Lung (tissue), 12 donors: Measurements from ENCODE around the gene TNS3. TPM values are rescaled to one million over a fixed set of nuclear protein-coding genes. Genes with fewer than 3 reads are reported as not detected.

Experiments
- ATAC-seq: fragments of 200-7000 bp; cut with Tn5 transposase; one replicate; pipeline ENCODE4 v1.9.1; 2020; ENCODE audit warnings: moderate number of reproducible peaks; ENCODE audit not compliant: insufficient read depth, low FRiP score
- DNase-seq, 3 donors: peaks; one replicate each; pipeline ENCODE4 v3.0.0-alpha.2; 2013 to 2017
- H3K27ac ChIP-seq, 2 donors: one replicate each; pipeline ENCODE4 v1.5.1; 2013; ENCODE audit warnings: mild to moderate bottlenecking in 2 of 2, moderate library complexity in 2 of 2, control low read depth in 1 of 2, inconsistent platforms in 1 of 2, low read depth in 1 of 2, low read length in 1 of 2
- H3K27me3 ChIP-seq, 3 donors: one replicate each; pipeline ENCODE4 v1.5.1; 2013; ENCODE audit warnings: low read length in 2 of 3; ENCODE audit not compliant: control insufficient read depth in 3 of 3, insufficient read depth in 3 of 3
- H3K36me3 ChIP-seq, 4 donors: one replicate each; pipeline ENCODE4 v1.5.1; 2013; ENCODE audit warnings: low read length in 4 of 4, mild to moderate bottlenecking in 1 of 4, moderate library complexity in 1 of 4; ENCODE audit not compliant: control insufficient read depth in 4 of 4, insufficient read depth in 4 of 4
- H3K4me1 ChIP-seq, 5 donors: one replicate each; pipeline ENCODE4 v1.5.1; 2013; ENCODE audit warnings: low read length in 5 of 5, mild to moderate bottlenecking in 2 of 5, moderate library complexity in 1 of 5; ENCODE audit not compliant: control insufficient read depth in 5 of 5, insufficient read depth in 5 of 5
- H3K4me3 ChIP-seq: one replicate; pipeline ENCODE4 v1.5.1; 2013; ENCODE audit warnings: mild to moderate bottlenecking, control low read depth, moderate library complexity
- H3K9ac ChIP-seq, 2 donors: one replicate each; pipeline ENCODE4 v1.5.1; 2013; ENCODE audit warnings: low read length in 2 of 2, control low read depth in 1 of 2; ENCODE audit not compliant: insufficient read depth in 1 of 2
- H3K9me3 ChIP-seq, 4 donors: one replicate each; pipeline ENCODE4 v1.5.1; 2013; ENCODE audit warnings: low read length in 3 of 4, mild to moderate bottlenecking in 1 of 4, moderate library complexity in 1 of 4; ENCODE audit not compliant: control insufficient read depth in 4 of 4, insufficient read depth in 3 of 4
- WGBS, 2 donors: extraction: QIAGEN DNeasy Blood & Tissue Kit; methylation state at CpG; one replicate each; pipeline ENCODE4 v1.1.7; 2013; 5-methylcytosine and 5-hydroxymethylcytosine counted together
- polyA plus RNA-seq, 2 donors: library from polyadenylated mRNA; stranded (reverse); fragments of 200-250 nt; gene quantifications; one replicate each; pipeline ENCODE4 v1.2.1, GENCODE V29; 2013
- total RNA-seq, 2 donors: library from RNA; depleted of rRNA in 1 of 2; stranded (reverse); fragments of >200 nt in 1 of 2; gene quantifications; one replicate each; pipeline ENCODE4 v1.2.1, GENCODE V29; 2014 to 2021
- TF ChIP-seq, protein P1 (sequence below): IDR thresholded peaks from 2 replicates; pipeline ENCODE4 v1.5.1; 2012; ENCODE audit warnings: mild to moderate bottlenecking; ENCODE audit errors: control extremely low read depth, extremely low read depth
- donor health status: control.
- donor health status: control.
- donor health status: Bipolar disorder and iron deficiency.
- donor health status: healthy.
- donor health status: DM: yes; HTN: yes; CAD: no.

The TNS3 gene
- total and polyA plus RNA-seq, 4 donors: 23.8 to 140 (median 85.7) TPM

DNA sequence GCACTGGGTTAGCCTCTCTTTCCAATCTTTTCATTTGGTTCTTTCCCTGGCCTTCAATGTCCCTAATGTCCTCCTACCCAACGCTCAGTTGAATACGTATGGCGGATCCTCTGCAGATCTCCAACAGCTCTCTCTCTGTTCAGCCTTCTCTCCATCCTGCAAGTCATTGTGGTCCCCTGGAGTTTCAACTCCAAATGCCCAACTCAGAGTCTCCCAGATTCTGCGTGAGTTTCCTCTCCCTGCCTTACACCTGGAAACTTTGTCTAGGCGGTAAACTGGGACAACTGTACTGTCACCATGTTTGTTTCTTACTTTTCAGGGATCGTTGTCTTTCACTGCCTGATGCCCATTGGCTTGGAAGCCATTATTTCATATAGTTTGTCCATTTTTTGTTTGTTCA lies 273.1 kb downstream of the TNS3 start:
- Histone ChIP-seq H3K27ac (no peak overlapping the region), H3K36me3 (peaks cover 0 to 36% (median 20%) of the 10 kb centered on the region in 4 donors), H3K4me3 (no peak overlapping the region), H3K9me3 (peaks cover 0 to 5% (median 0%) of the 10 kb centered on the region in 4 donors), H3K4me1 (peaks cover 0 to 8% (median 4%) of the 10 kb centered on the region in 5 donors), H3K9ac (no peak overlapping the region), H3K27me3 (no peaks in the 10 kb centered on the region)
- no peak for ATAC-seq
- WGBS, 2 donors: 96% methylated on average over 6 of the region's 6 CpGs
- DNase-seq: no peak
- TF ChIP-seq, protein P1, sequence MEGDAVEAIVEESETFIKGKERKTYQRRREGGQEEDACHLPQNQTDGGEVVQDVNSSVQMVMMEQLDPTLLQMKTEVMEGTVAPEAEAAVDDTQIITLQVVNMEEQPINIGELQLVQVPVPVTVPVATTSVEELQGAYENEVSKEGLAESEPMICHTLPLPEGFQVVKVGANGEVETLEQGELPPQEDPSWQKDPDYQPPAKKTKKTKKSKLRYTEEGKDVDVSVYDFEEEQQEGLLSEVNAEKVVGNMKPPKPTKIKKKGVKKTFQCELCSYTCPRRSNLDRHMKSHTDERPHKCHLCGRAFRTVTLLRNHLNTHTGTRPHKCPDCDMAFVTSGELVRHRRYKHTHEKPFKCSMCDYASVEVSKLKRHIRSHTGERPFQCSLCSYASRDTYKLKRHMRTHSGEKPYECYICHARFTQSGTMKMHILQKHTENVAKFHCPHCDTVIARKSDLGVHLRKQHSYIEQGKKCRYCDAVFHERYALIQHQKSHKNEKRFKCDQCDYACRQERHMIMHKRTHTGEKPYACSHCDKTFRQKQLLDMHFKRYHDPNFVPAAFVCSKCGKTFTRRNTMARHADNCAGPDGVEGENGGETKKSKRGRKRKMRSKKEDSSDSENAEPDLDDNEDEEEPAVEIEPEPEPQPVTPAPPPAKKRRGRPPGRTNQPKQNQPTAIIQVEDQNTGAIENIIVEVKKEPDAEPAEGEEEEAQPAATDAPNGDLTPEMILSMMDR: no peak

DNA sequence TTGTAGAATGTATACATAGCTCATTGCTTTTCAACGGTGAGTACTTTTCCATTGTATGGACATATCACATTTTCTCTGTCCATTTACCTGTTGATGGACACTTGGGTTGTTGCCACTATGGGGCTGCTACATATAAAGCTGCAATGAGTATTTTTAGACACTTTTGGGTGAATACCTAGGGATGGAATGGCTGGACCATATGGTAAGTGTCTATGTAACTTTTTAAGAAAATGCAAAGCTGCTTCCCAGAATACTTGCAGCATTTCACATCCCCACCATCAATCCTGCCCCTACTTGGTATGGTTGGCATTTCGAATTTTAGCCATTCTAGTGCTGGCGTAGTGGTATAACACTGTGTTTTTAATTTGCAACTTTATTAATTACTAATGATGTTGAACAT lies 274.6 kb downstream of the TNS3 start:
- H3K9ac ChIP-seq: no peak overlapping the region
- H3K4me3 ChIP-seq: no peak overlapping the region
- no peak overlapping the region for H3K27ac ChIP-seq
- no peak for DNase-seq
- WGBS, 2 donors: 93% methylated on average over 3 of the region's 3 CpGs
- ATAC-seq: no peak
- TF ChIP-seq, protein P1: no peak
- H3K36me3 ChIP-seq: peaks cover 0 to 51% (median 28%) of the 10 kb centered on the region in 4 donors
- peaks cover 0 to 5% (median 0%) of the 10 kb centered on the region in 4 donors for H3K9me3 ChIP-seq
- no peaks in the 10 kb centered on the region for H3K27me3 ChIP-seq
- peaks cover 0 to 5% (median 0%) of the 10 kb centered on the region in 5 donors for H3K4me1 ChIP-seq

DNA sequence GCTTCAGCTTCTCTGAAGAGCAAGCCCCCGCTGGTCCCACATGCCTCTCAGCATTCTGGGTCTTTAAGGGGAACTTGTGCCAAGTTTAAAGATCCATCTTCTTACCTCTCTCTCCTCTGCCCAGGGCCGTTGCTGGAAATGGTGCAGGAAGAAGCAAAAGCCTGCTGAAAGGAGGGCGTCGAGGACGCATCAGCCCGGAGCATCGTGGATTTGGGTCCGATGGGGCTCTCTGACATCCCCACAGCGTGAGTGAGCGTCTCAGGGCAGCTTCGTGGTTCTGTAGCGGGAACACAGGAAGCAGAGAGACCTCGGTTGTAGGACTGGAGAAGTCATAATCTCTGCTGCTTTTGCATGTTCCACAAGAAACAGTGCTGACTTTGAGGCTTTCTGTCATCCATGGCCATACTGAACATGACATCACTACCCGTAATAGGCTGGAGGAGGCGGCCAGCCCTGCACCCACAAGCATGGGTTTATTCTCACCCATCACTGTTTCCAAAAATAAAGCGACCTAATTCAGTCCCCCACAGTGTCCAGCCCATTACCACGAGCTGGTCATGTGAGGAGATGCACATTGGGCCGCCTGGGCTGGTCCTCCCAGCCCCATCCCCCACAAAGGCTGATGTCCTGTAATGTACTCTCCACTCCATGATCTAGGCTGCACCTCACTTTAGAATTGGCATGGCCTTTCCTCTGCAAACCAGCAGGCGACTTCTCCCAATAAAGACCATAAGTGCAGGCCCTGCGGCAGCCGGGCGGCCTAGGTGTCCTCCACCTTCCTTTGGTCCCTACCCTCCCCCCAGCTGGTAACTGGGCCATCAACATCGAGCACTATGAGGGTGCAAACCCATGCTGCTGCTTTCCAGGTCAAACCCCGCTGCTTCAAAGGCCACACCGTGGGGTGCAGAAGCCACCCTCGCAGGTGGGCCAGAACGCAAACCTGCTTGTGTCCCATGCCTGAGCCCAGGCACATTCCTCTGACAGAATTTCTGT lies 276.9 kb downstream of the TNS3 start:
- TF ChIP-seq, protein P1: no peak
- DNase-seq: no peak
- Histone ChIP-seq H3K36me3 (peaks cover 0 to 60% (median 36%) of the 10 kb centered on the region in 4 donors), H3K27ac (peak overlapping the region in 1 of 2 donors; percentile 43), H3K27me3 (no peaks in the 10 kb centered on the region), H3K9ac (no peak overlapping the region), H3K4me1 (peaks cover 0 to 4% (median 0%) of the 10 kb centered on the region in 5 donors), H3K4me3 (no peak overlapping the region), H3K9me3 (peaks cover 0 to 5% (median 0%) of the 10 kb centered on the region in 4 donors)
- ATAC-seq: no peak
- 88 to 89% methylated on average over 27 of the region's 27 CpGs for WGBS, 2 donors
